SK-N-SH (cell line): Measurements from ENCODE around the gene ZDHHC11. TPM values are rescaled to one million over a fixed set of nuclear protein-coding genes. Genes with fewer than 3 reads are reported as not detected.
"Not testable (repeated sequence)": the region's sequence is repeated elsewhere in the genome, so short reads cannot be mapped to it uniquely, and the experiment has no call there.

ENCODE experiments used
- CTCF ChIA-PET: fragments of 300-600, 350-600 bp; formaldehyde crosslinking; extraction: SDS; loops from one replicate; lab custom pipeline; 2021; lab: Yijun Ruan, JAX
- POLR2A ChIA-PET: fragments of 350-600 bp; sonication (Branson Sonifier 250); formaldehyde crosslinking; extraction: SDS; loops from one replicate; lab custom pipeline; 2020; ENCODE audit warnings: antibody characterized with exemption, inconsistent platforms; lab: Yijun Ruan, JAX
- DNase-seq: peaks from one replicate; pipeline ENCODE4 v3.0.0; 2012
- H2AFZ ChIP-seq: fragments of 200-600 bp; sonication (generic); 2 replicates; pipeline ENCODE4 v1.8.1; 2016; ENCODE audit warnings: antibody characterized with exemption, mild to moderate bottlenecking, low read depth
- H3F3A ChIP-seq: fragments of 200-600 bp; sonication (generic); replicated peaks from 2 replicates; pipeline ENCODE3; 2016; ENCODE audit warnings: antibody characterized with exemption, mild to moderate bottlenecking; ENCODE audit not compliant: insufficient read depth
- H3K27ac ChIP-seq, 2 experiments: fragments of 200-500 bp in 1 of 2; fragments of 200-600 bp in 1 of 2; sonication (Bioruptor generic) in 1 of 2; sonication (generic), shearing (Covaris generic) in 1 of 2; 2 replicates each; pipeline versions ENCODE4 v1.5.1 to v1.6.1; 2014 to 2016; ENCODE audit warnings: low read depth in 2 of 2, inconsistent platforms in 1 of 2, low read length in 1 of 2, mild to moderate bottlenecking in 1 of 2, mixed read lengths in 1 of 2
- H3K27me3 ChIP-seq: fragments of 200-600 bp; sonication (generic), shearing (Covaris generic); 2 replicates; pipeline ENCODE4 v1.6.1; 2016; ENCODE audit warnings: mixed run types; ENCODE audit not compliant: insufficient read depth
- H3K36me3 ChIP-seq, 2 experiments: fragments of 200-500 bp in 1 of 2; fragments of 200-600 bp in 1 of 2; sonication (Bioruptor generic) in 1 of 2; sonication (generic) in 1 of 2; replicated peaks in 1 of 2; 2 replicates each; pipeline versions ENCODE3 to v1.5.1; 2014 to 2016; ENCODE audit warnings: low read length in 1 of 2, mild to moderate bottlenecking in 1 of 2; ENCODE audit not compliant: insufficient read depth in 2 of 2, control insufficient read depth in 1 of 2
- H3K4me1 ChIP-seq, 2 experiments: fragments of 200-500 bp in 1 of 2; fragments of 200-600 bp in 1 of 2; sonication (Bioruptor generic) in 1 of 2; sonication (generic), shearing (Covaris generic) in 1 of 2; 2 replicates each; pipeline versions ENCODE4 v1.5.1 to v1.6.1; 2014 to 2016; ENCODE audit warnings: low read depth in 1 of 2, low read length in 1 of 2, mixed run types in 1 of 2; ENCODE audit not compliant: insufficient read depth in 2 of 2, control insufficient read depth in 1 of 2
- H3K4me2 ChIP-seq: fragments of 200-600 bp; sonication (generic), shearing (Covaris generic); 2 replicates; pipeline ENCODE4 v1.6.1; 2017; ENCODE audit warnings: mixed run types
- H3K4me3 ChIP-seq, 2 experiments: fragments of 200-500 bp in 1 of 2; fragments of 200-600 bp in 1 of 2; sonication (Bioruptor generic) in 1 of 2; sonication (generic), shearing (Covaris generic) in 1 of 2; 2 replicates each; pipeline versions ENCODE4 v1.5.1 to v1.8.1; 2014 to 2016; ENCODE audit warnings: low read depth in 2 of 2, inconsistent platforms in 1 of 2, low read length in 1 of 2, mild to moderate bottlenecking in 1 of 2, mixed read lengths in 1 of 2, moderate library complexity in 1 of 2
- H3K79me2 ChIP-seq: fragments of 200-600 bp; sonication (generic); 2 replicates; pipeline ENCODE4 v1.8.1; 2017; ENCODE audit warnings: mild to moderate bottlenecking; ENCODE audit not compliant: insufficient read depth
- H3K9ac ChIP-seq: fragments of 200-600 bp; sonication (generic); 2 replicates; pipeline ENCODE4 v1.6.1; 2017; ENCODE audit warnings: mixed run types
- H3K9me2 ChIP-seq: fragments of 200-600 bp; sonication (generic); 2 replicates; pipeline ENCODE4 v1.6.1; 2017; ENCODE audit warnings: mixed run types
- H3K9me3 ChIP-seq: fragments of 200-600 bp; sonication (generic); 2 replicates; pipeline ENCODE4 v1.6.1; 2017; ENCODE audit warnings: mixed run types, mild to moderate bottlenecking, moderate library complexity
- H4K20me1 ChIP-seq: fragments of 200-600 bp; sonication (generic); 2 replicates; pipeline ENCODE4 v1.6.1; 2017; ENCODE audit warnings: mild to moderate bottlenecking, mixed run types; ENCODE audit not compliant: insufficient read depth
- GABPA ChIP-seq: IDR thresholded peaks from 2 replicates; pipeline ENCODE4 v1.4.0; 2012; ENCODE audit warnings: low read depth, mild to moderate bottlenecking
- GATA2 ChIP-seq: sonication (generic); formaldehyde crosslinking; IDR thresholded peaks from 2 replicates; pipeline ENCODE4 v1.5.0; 2020; ENCODE audit warnings: mild to moderate bottlenecking, missing genetic modification reagents
- NRF1 ChIP-seq: IDR thresholded peaks from 2 replicates; pipeline ENCODE4 v1.6.1; 2012; ENCODE audit warnings: low read depth, mild to moderate bottlenecking, low read length
- WGBS: methylation state at CpG from one replicate; pipeline ENCODE4 v1.1.6; 2017; ENCODE audit warnings: low lambda C conversion rate; 5-methylcytosine and 5-hydroxymethylcytosine counted together
- polyA plus RNA-seq, 3 experiments: library from polyadenylated mRNA; depleted of rRNA; stranded (reverse); fragments of >200 nt; gene quantifications; 2 replicates each; pipeline ENCODE4 v1.2.3, GENCODE V29; 2012
- TF ChIP-seq, protein P1 (sequence below): IDR thresholded peaks from 2 replicates; pipeline ENCODE4 v1.4.0; 2012; ENCODE audit warnings: low read depth, borderline replicate concordance
- TF ChIP-seq, protein P2 (sequence below): IDR thresholded peaks from 2 replicates; pipeline ENCODE4 v1.4.0; 2012; ENCODE audit warnings: low read depth
- TF ChIP-seq, protein P3 (sequence below): fragments of 200-600 bp; sonication (generic); IDR thresholded peaks from 2 replicates; pipeline ENCODE4 v1.6.1; 2017; ENCODE audit warnings: antibody characterized with exemption, mild to moderate bottlenecking, moderate library complexity

ZDHHC11 gene
- polyA plus RNA-seq, 1 of the 3 experiments (the other 2 are of a cell fraction): 0.76 TPM

DNA sequence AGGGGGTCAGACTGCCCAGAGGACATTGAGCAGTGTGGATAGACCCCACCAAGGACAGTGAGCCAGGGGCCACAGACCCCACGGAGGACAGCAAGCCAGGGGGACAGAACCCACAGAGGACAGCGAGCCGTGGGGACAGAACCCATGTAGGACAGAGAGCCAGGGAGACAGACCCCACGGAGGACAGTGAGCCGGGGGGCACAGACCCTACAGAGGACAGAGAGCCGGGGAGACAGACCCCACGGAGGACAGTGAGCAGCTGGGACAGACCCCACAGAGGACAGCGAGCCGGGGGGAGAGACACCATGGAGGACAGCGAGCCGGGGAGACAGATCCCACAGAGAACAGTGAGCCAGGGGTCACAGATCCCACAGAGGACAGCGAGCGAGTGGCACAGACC lies 3.4 kb upstream of the ZDHHC11 start:
- Histone ChIP-seq H3K9me3 (no peaks in the 10 kb centered on the region), H3K79me2 (no peaks in the 10 kb centered on the region), H3K27ac (no peak overlapping the region), H4K20me1 (no peaks in the 10 kb centered on the region), H3F3A (no peaks in the 10 kb centered on the region), H2AFZ (no peak overlapping the region), H3K36me3 (no peaks in the 10 kb centered on the region), H3K9ac (no peak overlapping the region), H3K4me3 (no peak overlapping the region), H3K4me1 (peaks cover 0 to 13% of the 10 kb centered on the region in 2 experiments; a peak in 1 of 4 replicates), H3K4me2 (no peak overlapping the region), H3K27me3 (peaks cover 55% of the 10 kb centered on the region), H3K9me2 (no peaks in the 10 kb centered on the region)
- DNase-seq: no peak
- TF ChIP-seq GABPA (no peak), NRF1 (no peak), GATA2 (CRISPR knock-in tag) (no peak)
- TF ChIP-seq, protein P1, sequence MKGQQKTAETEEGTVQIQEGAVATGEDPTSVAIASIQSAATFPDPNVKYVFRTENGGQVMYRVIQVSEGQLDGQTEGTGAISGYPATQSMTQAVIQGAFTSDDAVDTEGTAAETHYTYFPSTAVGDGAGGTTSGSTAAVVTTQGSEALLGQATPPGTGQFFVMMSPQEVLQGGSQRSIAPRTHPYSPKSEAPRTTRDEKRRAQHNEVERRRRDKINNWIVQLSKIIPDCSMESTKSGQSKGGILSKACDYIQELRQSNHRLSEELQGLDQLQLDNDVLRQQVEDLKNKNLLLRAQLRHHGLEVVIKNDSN: no peak
- TF ChIP-seq, protein P2, sequence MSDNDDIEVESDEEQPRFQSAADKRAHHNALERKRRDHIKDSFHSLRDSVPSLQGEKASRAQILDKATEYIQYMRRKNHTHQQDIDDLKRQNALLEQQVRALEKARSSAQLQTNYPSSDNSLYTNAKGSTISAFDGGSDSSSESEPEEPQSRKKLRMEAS: no peak
- TF ChIP-seq, protein P3, sequence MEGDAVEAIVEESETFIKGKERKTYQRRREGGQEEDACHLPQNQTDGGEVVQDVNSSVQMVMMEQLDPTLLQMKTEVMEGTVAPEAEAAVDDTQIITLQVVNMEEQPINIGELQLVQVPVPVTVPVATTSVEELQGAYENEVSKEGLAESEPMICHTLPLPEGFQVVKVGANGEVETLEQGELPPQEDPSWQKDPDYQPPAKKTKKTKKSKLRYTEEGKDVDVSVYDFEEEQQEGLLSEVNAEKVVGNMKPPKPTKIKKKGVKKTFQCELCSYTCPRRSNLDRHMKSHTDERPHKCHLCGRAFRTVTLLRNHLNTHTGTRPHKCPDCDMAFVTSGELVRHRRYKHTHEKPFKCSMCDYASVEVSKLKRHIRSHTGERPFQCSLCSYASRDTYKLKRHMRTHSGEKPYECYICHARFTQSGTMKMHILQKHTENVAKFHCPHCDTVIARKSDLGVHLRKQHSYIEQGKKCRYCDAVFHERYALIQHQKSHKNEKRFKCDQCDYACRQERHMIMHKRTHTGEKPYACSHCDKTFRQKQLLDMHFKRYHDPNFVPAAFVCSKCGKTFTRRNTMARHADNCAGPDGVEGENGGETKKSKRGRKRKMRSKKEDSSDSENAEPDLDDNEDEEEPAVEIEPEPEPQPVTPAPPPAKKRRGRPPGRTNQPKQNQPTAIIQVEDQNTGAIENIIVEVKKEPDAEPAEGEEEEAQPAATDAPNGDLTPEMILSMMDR: no peak
- ChIA-PET CTCF (no interaction called here), POLR2A (no interaction called here)
- 17% methylated on average over 11 of the region's 13 CpGs for WGBS

DNA sequence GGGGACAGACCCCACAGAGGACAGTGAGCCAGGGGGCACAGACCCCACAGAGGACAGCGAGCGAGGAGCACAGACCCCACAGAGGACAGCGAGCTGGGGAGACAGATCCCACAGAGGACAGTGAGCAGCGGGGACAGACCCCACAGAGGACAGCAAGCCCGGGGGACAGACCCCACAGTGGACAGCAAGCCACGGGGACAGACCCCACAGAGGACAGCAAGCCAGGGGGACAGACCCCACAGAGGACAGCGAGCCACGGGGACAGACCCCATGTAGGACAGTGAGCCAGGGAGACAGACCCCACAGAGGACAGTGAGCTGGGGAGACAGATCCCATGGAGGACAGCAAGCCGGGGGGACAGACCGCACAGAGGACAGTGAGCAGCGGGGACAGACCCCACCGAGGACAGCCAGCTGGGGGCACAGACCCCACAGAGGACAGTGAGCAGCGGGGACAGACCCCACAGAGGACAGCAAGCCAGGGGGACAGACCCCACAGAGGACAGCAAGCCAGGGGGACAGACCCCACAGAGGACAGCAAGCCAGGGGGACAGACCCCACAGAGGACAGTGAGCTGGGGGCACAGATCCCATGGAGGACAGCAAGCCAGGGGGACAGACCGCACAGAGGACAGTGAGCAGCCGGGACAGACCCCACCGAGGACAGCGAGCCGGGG lies 2.8 kb upstream of the ZDHHC11 start:
- H3F3A ChIP-seq, H3K9me3 ChIP-seq, CTCF ChIA-PET, H3K4me3 ChIP-seq, H3K4me2 ChIP-seq, H3K79me2 ChIP-seq, DNase-seq, H3K9ac ChIP-seq, H3K27ac ChIP-seq, H2AFZ ChIP-seq, H4K20me1 ChIP-seq, H3K36me3 ChIP-seq, POLR2A ChIA-PET, H3K9me2 ChIP-seq: not testable (repeated sequence)
- peaks cover 55% of the 10 kb centered on the region for H3K27me3 ChIP-seq
- WGBS: 35% methylated on average over 12 of the region's 18 CpGs
- peaks cover 0 to 13% of the 10 kb centered on the region in 2 experiments; a peak in 1 of 4 replicates for H3K4me1 ChIP-seq
